ENCODE measurements around the gene ZEB2. TPM values are rescaled to one million over a fixed set of nuclear protein-coding genes. Genes with fewer than 3 reads are reported as not detected.
A peak's percentile ranks its signal among the peaks of the same experiment; 100 is the strongest.

ZEB2 gene
- total RNA-seq, 1 donor from 2014 or later = 139 TPM

GRCh38 chr2:144469798-144470197 lies 50.1 kb downstream of the ZEB2 start:
- H3K36me3 Mint-ChIP-seq (ENCODE audit: unreplicated experiment) = peaks cover 11% of the 10 kb centered on the region
- H3K4me3 Mint-ChIP-seq (ENCODE audit: unreplicated experiment) = no peak overlapping the region
- no peak for TF ChIP-seq CTCF (IDR thresholded peaks at IDR 0.05)
- H3K4me1 Mint-ChIP-seq (ENCODE audit: unreplicated experiment) = peaks cover 9% of the 10 kb centered on the region
- no peaks in the 10 kb centered on the region for H3K27me3 Mint-ChIP-seq (ENCODE audit: unreplicated experiment)
- DNase-seq (ENCODE audit: extremely low spot score, unreplicated experiment) = no peak
- no peaks in the 10 kb centered on the region for H3K9me3 Mint-ChIP-seq (ENCODE audit: unreplicated experiment)
- H3K27ac Mint-ChIP-seq (ENCODE audit: unreplicated experiment) = peak overlapping the region; percentile 35

- Mint-ChIP-seq H3K9me3 (ENCODE audit: unreplicated experiment) (no peaks in the 10 kb centered on the region), H3K36me3 (ENCODE audit: unreplicated experiment) (peaks cover 11% of the 10 kb centered on the region), H3K4me3 (ENCODE audit: unreplicated experiment) (no peak overlapping the region), H3K27ac (ENCODE audit: unreplicated experiment) (no peak overlapping the region), H3K27me3 (ENCODE audit: unreplicated experiment) (no peaks in the 10 kb centered on the region), H3K4me1 (ENCODE audit: unreplicated experiment) (peaks cover 9% of the 10 kb centered on the region)
- TF ChIP-seq CTCF (IDR thresholded peaks at IDR 0.05) = no peak
- no peak for DNase-seq (ENCODE audit: extremely low spot score, unreplicated experiment)
Observed at GRCh38 chr2:144468823-144469595, 50.9 kb downstream of the ZEB2 start.

- H3K36me3 Mint-ChIP-seq (ENCODE audit: unreplicated experiment) = peaks cover 13% of the 10 kb centered on the region
- TF ChIP-seq CTCF (IDR thresholded peaks at IDR 0.05) = no peak
- H3K27ac Mint-ChIP-seq (ENCODE audit: unreplicated experiment) = peak overlapping the region; percentile 2
- no peaks in the 10 kb centered on the region for H3K27me3 Mint-ChIP-seq (ENCODE audit: unreplicated experiment)
- peaks cover 9% of the 10 kb centered on the region for H3K4me1 Mint-ChIP-seq (ENCODE audit: unreplicated experiment)
- H3K9me3 Mint-ChIP-seq (ENCODE audit: unreplicated experiment) = no peaks in the 10 kb centered on the region
- DNase-seq (ENCODE audit: extremely low spot score, unreplicated experiment) = no peak
- no peak overlapping the region for H3K4me3 Mint-ChIP-seq (ENCODE audit: unreplicated experiment)
Observed at GRCh38 chr2:144467502-144468137, 52.3 kb downstream of the ZEB2 start.

- no peaks in the 10 kb centered on the region for H3K9me3 Mint-ChIP-seq (ENCODE audit: unreplicated experiment)
- no peak overlapping the region for H3K4me3 Mint-ChIP-seq (ENCODE audit: unreplicated experiment)
- no peak overlapping the region for H3K27ac Mint-ChIP-seq (ENCODE audit: unreplicated experiment)
- peaks cover 17% of the 10 kb centered on the region for H3K4me1 Mint-ChIP-seq (ENCODE audit: unreplicated experiment)
- peaks cover 13% of the 10 kb centered on the region for H3K36me3 Mint-ChIP-seq (ENCODE audit: unreplicated experiment)
- no peak for DNase-seq (ENCODE audit: extremely low spot score, unreplicated experiment)
- TF ChIP-seq CTCF (IDR thresholded peaks at IDR 0.05) = no peak
- no peaks in the 10 kb centered on the region for H3K27me3 Mint-ChIP-seq (ENCODE audit: unreplicated experiment)
Observed at GRCh38 chr2:144466637-144467036, 53.3 kb downstream of the ZEB2 start.

- Mint-ChIP-seq H3K4me1 (ENCODE audit: unreplicated experiment) (peaks cover 25% of the 10 kb centered on the region), H3K27ac (ENCODE audit: unreplicated experiment) (no peak overlapping the region), H3K4me3 (ENCODE audit: unreplicated experiment) (no peak overlapping the region), H3K9me3 (ENCODE audit: unreplicated experiment) (no peaks in the 10 kb centered on the region), H3K27me3 (ENCODE audit: unreplicated experiment) (no peaks in the 10 kb centered on the region), H3K36me3 (ENCODE audit: unreplicated experiment) (peaks cover 13% of the 10 kb centered on the region)
- no peak for DNase-seq (ENCODE audit: extremely low spot score, unreplicated experiment)
- no peak for TF ChIP-seq CTCF (IDR thresholded peaks at IDR 0.05)
Observed at GRCh38 chr2:144465749-144466148, 54.2 kb downstream of the ZEB2 start.
